GM21381 (cell line): ENCODE results near the gene CALCOCO2.
"Not testable (repeated sequence)": the region's sequence is repeated elsewhere in the genome, so short reads cannot be mapped to it uniquely, and the experiment has no call there.

Source experiments
- ATAC-seq: cut with Tn5 transposase; IDR thresholded peaks from one replicate; pipeline ENCODE4 v1.9.1; 2021; ENCODE audit warnings: mild to moderate bottlenecking, moderate library complexity; ENCODE audit not compliant: unreplicated experiment

The CALCOCO2 gene

DNA sequence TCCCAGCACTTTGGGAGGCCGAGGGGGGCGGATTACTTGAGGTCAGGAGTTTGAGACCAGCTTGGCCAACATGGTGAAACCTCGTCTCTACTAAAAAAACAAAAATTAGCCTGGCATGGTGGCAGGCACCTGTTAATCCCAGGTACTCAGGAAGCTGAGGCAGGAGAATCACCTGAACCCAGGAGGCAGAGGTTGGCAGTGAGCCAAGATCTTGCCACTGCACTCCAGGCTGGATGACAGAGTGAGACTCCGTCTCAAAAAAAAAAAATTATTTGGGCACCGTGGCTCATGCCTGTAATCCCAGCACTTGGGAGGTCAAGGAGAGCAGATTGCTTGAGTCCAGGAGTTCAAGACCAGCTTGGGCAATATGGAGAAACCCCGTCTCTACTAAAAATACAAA, 9.9 kb upstream of the CALCOCO2 start:
- not testable (repeated sequence) for ATAC-seq

DNA sequence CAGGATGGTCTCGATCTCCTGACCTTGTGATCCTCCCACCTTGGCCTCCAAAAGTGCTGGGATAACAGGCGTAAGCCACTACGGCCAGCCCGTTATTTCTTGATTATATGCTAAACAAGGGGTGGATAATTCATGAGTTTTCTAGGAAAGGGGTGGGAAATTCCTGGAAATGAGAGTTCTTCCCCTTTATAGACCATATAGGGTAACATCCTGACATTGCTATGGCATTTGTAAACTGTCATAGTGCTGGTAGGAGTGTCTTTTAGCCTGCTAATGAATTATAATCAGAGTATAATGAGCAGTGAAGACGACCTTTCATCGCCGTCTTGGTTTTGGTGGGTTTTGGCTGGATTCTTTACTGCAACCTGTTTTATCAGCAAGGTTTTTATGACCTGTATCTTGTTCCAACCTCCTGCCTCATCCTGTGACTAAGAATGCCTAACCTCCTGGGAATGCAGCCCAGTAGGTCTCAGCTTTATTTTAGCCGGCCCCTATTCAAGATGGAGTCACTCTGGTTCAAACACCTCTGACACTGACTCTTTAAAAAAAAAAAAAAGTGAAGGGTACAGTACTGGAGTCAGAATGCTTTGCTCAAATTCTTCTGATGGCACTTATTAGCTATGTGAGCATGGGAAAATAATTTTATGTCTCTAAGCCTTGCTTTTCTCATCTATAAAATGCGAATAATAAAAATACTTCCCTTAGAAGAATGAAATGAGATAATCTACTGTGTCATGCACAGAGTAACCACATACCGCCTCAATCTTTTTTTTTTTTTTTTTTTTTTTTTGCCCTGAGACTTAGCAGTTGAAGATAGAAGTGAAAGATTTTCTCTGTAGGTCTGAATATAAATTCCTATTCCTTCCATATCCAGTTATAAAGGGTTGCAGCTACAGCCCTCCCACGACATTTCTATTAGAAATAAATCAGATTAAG, 5.1 kb upstream of the CALCOCO2 start:
- no peak for ATAC-seq

DNA sequence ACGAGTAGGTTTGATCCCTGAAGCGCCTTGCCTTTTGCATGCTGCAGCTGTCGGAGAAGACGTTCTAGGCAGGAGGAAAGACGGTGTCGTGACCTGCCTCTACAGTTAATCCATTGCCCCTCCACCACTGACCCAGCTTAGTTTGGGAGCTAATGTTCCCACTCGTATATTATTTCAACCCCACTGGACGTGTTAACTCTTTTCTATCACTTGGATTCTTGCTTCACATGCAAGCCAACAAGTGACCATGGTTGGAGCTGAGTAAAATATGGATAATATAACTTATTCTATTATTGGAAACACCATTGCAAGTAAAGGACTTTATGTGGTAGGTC, 681 bp downstream of the CALCOCO2 start:
- no peak for ATAC-seq

GRCh38 chr17:48834973-48835372, 4.1 kb downstream of the CALCOCO2 start:
- no peak for ATAC-seq

DNA sequence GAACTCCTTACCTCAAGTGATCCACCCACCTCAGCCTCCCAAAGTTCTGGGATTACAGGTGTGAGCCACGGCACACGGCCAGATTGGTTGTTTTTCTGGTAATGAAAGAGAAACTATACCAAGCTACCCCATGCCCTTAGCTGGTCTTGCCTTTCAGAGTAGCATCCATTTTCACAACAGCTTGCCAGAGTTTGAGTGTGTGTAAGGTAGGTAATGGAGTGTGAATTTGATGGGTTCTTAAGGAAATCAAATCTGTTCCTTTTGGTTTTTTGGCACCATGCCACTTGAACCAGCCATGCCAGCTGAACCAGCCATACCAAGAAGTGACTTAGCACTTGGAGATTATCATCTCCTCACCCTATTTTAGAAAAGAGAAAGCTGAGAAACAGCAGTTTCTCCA, 5.1 kb downstream of the CALCOCO2 start:
- ATAC-seq: no peak

DNA sequence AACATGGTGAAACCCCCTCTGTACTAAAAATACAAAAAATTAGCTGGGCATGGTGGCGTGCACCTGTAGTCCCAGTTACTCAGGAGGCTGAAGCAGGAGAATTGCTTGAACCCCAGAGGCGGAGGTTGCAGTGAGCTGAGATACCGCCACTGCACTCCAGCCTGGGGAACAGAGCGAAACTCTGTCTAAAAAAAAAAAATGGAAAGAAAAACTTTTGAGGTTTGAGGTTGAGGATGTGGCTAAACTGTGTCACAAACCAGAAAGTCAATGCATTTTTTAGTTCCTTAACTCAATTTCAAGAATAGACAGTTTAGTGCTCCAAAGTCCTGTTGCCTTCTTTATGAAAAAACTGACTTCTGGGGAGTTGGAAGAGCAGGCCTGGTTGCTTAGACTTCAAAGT, 6.6 kb downstream of the CALCOCO2 start:
- not testable (repeated sequence) for ATAC-seq

GRCh38 chr17:48840441-48840840, 9.6 kb downstream of the CALCOCO2 start:
- no peak for ATAC-seq

DNA sequence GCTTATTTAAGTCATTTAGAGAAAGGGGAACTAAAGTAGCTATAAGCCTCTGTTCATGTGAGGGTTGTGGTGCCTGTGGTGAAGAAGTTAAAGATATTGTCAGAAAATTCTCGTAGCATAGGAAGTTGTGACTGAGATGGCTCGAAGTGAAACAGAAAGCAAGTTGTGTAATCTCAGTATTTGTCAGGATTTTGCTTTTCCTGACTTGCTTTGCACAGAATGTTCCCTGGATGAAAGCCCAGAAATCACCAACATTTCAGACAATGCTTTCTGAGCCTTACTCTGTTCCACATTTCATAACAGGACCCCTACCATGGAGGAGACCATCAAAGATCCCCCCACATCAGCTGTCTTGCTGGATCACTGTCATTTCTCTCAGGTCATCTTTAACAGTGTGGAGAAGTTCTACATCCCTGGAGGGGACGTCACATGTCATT, 10.6 kb downstream of the CALCOCO2 start:
- peak; percentile 60 for ATAC-seq

DNA sequence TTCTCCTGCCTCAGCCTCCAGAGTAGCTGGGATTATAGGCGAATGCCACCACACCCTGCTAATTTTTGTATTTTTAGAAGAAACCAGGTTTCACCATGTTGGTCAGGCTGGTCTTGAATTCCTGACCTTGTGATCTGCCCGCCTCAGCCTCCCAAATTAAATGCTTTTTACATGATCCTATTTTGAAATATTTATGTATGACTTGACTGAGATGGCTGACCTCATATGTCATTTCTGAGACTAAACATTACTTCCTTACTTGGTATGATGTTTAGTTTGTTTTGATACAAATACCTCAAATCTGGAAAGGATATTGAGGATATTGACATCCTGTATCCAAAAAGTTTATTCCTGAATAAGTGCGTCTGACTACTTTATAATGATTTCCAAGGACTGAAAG, 11.9 kb downstream of the CALCOCO2 start:
- no peak for ATAC-seq

DNA sequence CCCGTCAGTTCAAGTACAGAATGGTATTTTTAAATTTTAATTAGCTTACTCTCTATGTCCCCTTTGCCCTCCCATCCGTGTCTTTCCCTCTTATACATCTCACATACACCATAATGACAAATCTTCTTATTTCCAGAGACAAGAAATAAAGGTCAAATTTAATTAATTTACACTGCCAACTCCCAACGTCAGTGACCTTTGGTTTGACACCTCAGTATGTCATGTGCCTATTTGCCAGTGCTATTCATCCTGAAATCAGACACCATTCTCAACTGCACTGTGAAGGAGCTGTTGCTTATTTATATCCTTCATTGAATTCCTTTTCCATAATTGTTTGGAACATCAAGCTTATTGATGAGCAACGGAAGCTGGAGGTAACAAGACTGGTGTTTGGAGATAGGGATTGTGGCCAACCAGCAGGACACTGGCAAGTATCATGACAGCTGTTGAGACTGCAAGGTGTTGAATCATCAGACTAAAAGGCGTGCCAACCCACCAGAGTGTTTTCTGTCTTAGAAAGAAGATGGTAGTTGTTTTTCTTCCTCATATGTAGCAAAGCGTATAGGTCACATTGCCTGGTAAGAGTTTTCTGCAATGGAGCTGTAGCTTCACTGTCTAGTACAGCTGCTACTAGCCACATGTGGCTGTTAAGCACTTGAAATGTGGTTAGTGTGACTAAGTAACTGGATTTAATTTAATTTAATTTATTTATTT, 12.5 kb downstream of the CALCOCO2 start:
- no peak for ATAC-seq

GRCh38 chr17:48850792-48851323, 20.0 kb downstream of the CALCOCO2 start:
- ATAC-seq: no peak

GRCh38 chr17:48854774-48855476, 24.1 kb downstream of the CALCOCO2 start:
- ATAC-seq: no peak

- no peak for ATAC-seq
Observed at GRCh38 chr17:48856122-48856821, 25.4 kb downstream of the CALCOCO2 start.

- no peak for ATAC-seq
Observed at GRCh38 chr17:48860034-48860433, 29.2 kb downstream of the CALCOCO2 start.

GRCh38 chr17:48860456-48860855, 29.6 kb downstream of the CALCOCO2 start:
- no peak for ATAC-seq

DNA sequence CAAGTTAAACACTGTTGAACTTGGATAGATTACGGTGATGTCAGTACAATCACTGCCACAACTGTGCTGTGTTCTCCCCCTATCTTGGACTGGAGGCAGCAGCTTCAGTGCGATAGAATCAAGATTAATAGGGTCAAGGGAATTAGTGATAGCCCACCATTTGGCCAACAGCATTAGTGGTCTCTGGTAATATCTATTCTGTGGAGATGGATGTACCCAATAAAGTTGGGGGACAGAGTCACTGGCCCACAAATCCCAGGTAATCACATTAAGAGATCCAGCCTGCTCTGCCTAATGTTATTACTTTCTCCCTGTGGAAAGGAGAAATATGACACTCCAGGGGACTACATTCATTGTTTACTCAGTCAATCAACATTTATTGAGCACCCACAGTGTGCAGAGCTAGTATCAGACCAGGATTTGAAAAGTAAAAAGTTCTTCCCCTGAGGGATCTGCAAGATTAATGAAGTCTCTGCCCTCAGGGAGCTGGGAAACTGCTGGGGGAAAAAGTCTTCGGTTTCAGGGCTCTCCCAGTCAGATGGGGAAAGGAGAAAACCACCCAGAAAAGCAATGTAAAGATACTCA, 38.2 kb downstream of the CALCOCO2 start:
- ATAC-seq: no peak

GRCh38 chr17:48869821-48870318, 39.0 kb downstream of the CALCOCO2 start:
- ATAC-seq: no peak

- ATAC-seq: no peak
Observed at GRCh38 chr17:48871035-48871550, 40.3 kb downstream of the CALCOCO2 start.

- ATAC-seq: no peak
Observed at GRCh38 chr17:48871551-48872351, 40.9 kb downstream of the CALCOCO2 start.
